ENCODE data around the gene EZH1. TPM values are rescaled to one million over a fixed set of nuclear protein-coding genes. Genes with fewer than 3 reads are reported as not detected.

The EZH1 gene
- 10 to 100 TPM; 37.9 to 65.1 (median 41.3) TPM for polyA plus RNA-seq (ENCODE audit: insufficient read length in 3 of 3)
- long read RNA-seq, donor 1, full-length matches to known transcripts, result 2 of 2 reads
- long read RNA-seq, donor 1, partial matches to known transcripts, result 0 of 2 reads
- long read RNA-seq, donor 1, other reads (novel, unspliced or antisense), result 0 of 2 reads
- long read RNA-seq, donor 2, partial matches to known transcripts, result 16 of 16 reads
- long read RNA-seq, donor 2, other reads (novel, unspliced or antisense), result 0 of 16 reads
- long read RNA-seq, donor 3, partial matches to known transcripts, result 0 of 2 reads
- long read RNA-seq, donor 3, other reads (novel, unspliced or antisense), result 0 of 2 reads
- long read RNA-seq, donor 4, full-length matches to known transcripts, result 1 of 1 reads
- long read RNA-seq, donor 4, partial matches to known transcripts, result 0 of 1 reads
- long read RNA-seq, donor 4, other reads (novel, unspliced or antisense), result 0 of 1 reads
- long read RNA-seq, donor 5, result 0 reads
- long read RNA-seq, donor 6, full-length matches to known transcripts, result 1 of 1 reads
- long read RNA-seq, donor 6, partial matches to known transcripts, result 0 of 1 reads
- long read RNA-seq, donor 6, other reads (novel, unspliced or antisense), result 0 of 1 reads
- long read RNA-seq, donor 7, full-length matches to known transcripts, result 2 of 2 reads
- long read RNA-seq, donor 7, partial matches to known transcripts, result 0 of 2 reads
- long read RNA-seq, donor 7, other reads (novel, unspliced or antisense), result 0 of 2 reads
- long read RNA-seq, donor 8, result 0 reads
- long read RNA-seq, donor 9, result 0 reads
- long read RNA-seq, donor 10, partial matches to known transcripts, result 0 of 1 reads
- long read RNA-seq, donor 10, other reads (novel, unspliced or antisense), result 0 of 1 reads
- long read RNA-seq, donor 11, result 0 reads
- long read RNA-seq, donor 12, partial matches to known transcripts, result 0 of 2 reads
- long read RNA-seq, donor 12, other reads (novel, unspliced or antisense), result 0 of 2 reads
- long read RNA-seq, donor 13, result 0 reads
- long read RNA-seq, donor 14, full-length matches to known transcripts, result 2 of 2 reads
- long read RNA-seq, donor 14, partial matches to known transcripts, result 0 of 2 reads
- long read RNA-seq, donor 14, other reads (novel, unspliced or antisense), result 0 of 2 reads
- long read RNA-seq, donor 15, result 0 reads
- long read RNA-seq, donor 16, full-length matches to known transcripts, result 11 of 902 reads
- long read RNA-seq, donor 16, partial matches to known transcripts, result 577 of 902 reads
- long read RNA-seq, donor 16, other reads (novel, unspliced or antisense), result 314 of 902 reads

GRCh38 chr17:42744806-42745617 is at the start of gene EZH1:
EZH1 (minus strand) TSS chr17:42745040; CDS start chr17:42728941, 16,099 bp downstream.
- peak; percentile 77 to 91 (median 87) for DNase-seq (ENCODE audit: extremely low read depth in 1 of 11, low read depth in 9 of 11, low spot score in 4 of 11)

- no peak for DNase-seq (ENCODE audit: extremely low read depth in 1 of 11, low read depth in 9 of 11, low spot score in 4 of 11)
Measured at GRCh38 chr17:42792545-42792944, 47.7 kb upstream of the EZH1 start.

GRCh38 chr17:42791948-42792347 is 47.1 kb upstream of the EZH1 start:
- DNase-seq (ENCODE audit: extremely low read depth in 1 of 11, low read depth in 9 of 11, low spot score in 4 of 11), result no peak

- no peak for DNase-seq (ENCODE audit: extremely low read depth in 1 of 11, low read depth in 9 of 11, low spot score in 4 of 11)
Measured at GRCh38 chr17:42787266-42787665, 42.4 kb upstream of the EZH1 start.

- no peak for DNase-seq (ENCODE audit: extremely low read depth in 1 of 11, low read depth in 9 of 11, low spot score in 4 of 11)
Measured at GRCh38 chr17:42784811-42785592, 40.2 kb upstream of the EZH1 start.

GRCh38 chr17:42784409-42784808 is 39.6 kb upstream of the EZH1 start:
- no peak for DNase-seq (ENCODE audit: extremely low read depth in 1 of 11, low read depth in 9 of 11, low spot score in 4 of 11)

GRCh38 chr17:42783791-42784138 is 38.9 kb upstream of the EZH1 start:
- no peak for DNase-seq (ENCODE audit: extremely low read depth in 1 of 11, low read depth in 9 of 11, low spot score in 4 of 11)

- DNase-seq (ENCODE audit: extremely low read depth in 1 of 11, low read depth in 9 of 11, low spot score in 4 of 11), result no peak
Measured at GRCh38 chr17:42783062-42783790, 38.4 kb upstream of the EZH1 start.

GRCh38 chr17:42782166-42783061 is 37.6 kb upstream of the EZH1 start:
- no peak for DNase-seq (ENCODE audit: extremely low read depth in 1 of 11, low read depth in 9 of 11, low spot score in 4 of 11)

GRCh38 chr17:42781639-42782165 is 36.9 kb upstream of the EZH1 start:
- DNase-seq (ENCODE audit: extremely low read depth in 1 of 11, low read depth in 9 of 11, low spot score in 4 of 11), result no peak

GRCh38 chr17:42780851-42781638 is 36.2 kb upstream of the EZH1 start:
- no peak for DNase-seq (ENCODE audit: extremely low read depth in 1 of 11, low read depth in 9 of 11, low spot score in 4 of 11)

- DNase-seq (ENCODE audit: extremely low read depth in 1 of 11, low read depth in 9 of 11, low spot score in 4 of 11), result no peak
Measured at GRCh38 chr17:42779936-42780850, 35.4 kb upstream of the EZH1 start, which contains the start of gene WNK4. WNK4 (plus strand) TSS chr17:42780610; CDS start chr17:42780699, 89 bp downstream.

- peak in 1 of 11 donors; percentile 42 for DNase-seq (ENCODE audit: extremely low read depth in 1 of 11, low read depth in 9 of 11, low spot score in 4 of 11)
Measured at GRCh38 chr17:42779304-42779935, 34.6 kb upstream of the EZH1 start.

GRCh38 chr17:42778570-42778969 is 33.7 kb upstream of the EZH1 start:
- DNase-seq (ENCODE audit: extremely low read depth in 1 of 11, low read depth in 9 of 11, low spot score in 4 of 11), result no peak
